GM12872 (cell line): ENCODE measurements around the gene CHST12.

Experiments
- TF ChIP-seq, protein P1 (sequence below): IDR thresholded peaks from 3 replicates; pipeline ENCODE4 v1.5.1; 2011; ENCODE audit warnings: low read depth, mild to moderate bottlenecking, low read length, moderate library complexity; ENCODE audit not compliant: insufficient read depth

Gene CHST12

GRCh38 chr7:2494191-2495130 is 91.0 kb downstream of the CHST12 start:
- TF ChIP-seq, protein P1, sequence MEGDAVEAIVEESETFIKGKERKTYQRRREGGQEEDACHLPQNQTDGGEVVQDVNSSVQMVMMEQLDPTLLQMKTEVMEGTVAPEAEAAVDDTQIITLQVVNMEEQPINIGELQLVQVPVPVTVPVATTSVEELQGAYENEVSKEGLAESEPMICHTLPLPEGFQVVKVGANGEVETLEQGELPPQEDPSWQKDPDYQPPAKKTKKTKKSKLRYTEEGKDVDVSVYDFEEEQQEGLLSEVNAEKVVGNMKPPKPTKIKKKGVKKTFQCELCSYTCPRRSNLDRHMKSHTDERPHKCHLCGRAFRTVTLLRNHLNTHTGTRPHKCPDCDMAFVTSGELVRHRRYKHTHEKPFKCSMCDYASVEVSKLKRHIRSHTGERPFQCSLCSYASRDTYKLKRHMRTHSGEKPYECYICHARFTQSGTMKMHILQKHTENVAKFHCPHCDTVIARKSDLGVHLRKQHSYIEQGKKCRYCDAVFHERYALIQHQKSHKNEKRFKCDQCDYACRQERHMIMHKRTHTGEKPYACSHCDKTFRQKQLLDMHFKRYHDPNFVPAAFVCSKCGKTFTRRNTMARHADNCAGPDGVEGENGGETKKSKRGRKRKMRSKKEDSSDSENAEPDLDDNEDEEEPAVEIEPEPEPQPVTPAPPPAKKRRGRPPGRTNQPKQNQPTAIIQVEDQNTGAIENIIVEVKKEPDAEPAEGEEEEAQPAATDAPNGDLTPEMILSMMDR: no peak

GRCh38 chr7:2495418-2496299 is 92.2 kb downstream of the CHST12 start:
- TF ChIP-seq, protein P1: no peak

- TF ChIP-seq, protein P1: no peak
These were observed 93.0 kb downstream of the CHST12 start for GRCh38 chr7:2496375-2496774.

DNA sequence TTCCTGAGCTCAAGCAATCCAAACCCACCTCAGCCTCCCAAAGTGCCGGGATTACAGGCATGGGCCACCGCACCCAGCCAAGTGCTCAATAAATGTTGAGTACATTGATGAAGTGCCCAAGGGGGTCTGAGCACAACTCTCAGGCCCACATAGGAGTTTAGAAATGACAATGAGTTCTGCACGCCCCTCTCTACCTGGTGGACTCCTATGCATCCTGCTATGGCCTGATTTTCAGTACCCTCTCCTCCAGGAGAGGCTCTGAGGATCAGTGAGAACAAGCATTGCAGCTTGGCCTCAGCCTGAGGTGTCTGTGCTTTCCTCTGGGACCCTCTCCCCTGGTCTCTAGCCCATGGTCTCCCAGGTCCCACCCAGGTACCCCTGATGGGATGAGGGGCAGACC is 93.7 kb downstream of the CHST12 start:
- TF ChIP-seq, protein P1: no peak

- TF ChIP-seq, protein P1: no peak
These were observed 94.3 kb downstream of the CHST12 start for GRCh38 chr7:2497500-2498336.
